Activated T-helper 1 cell treated with anti-CD3 and anti-CD28 coated beads, Interleukin-12 subunit alpha, Interleukin-12 subunit beta, Interleukin-2, Interleukin-4 antibody, amounts not matched to agents 30 ng/mL and 10 ng/mL and 1 ng/mL, durations not matched to agents 14 hours and 24 hours and 36 hours (primary cell): ENCODE results near the gene MAK. TPM values are rescaled to one million over a fixed set of nuclear protein-coding genes. Genes with fewer than 3 reads are reported as not detected.
A peak's percentile ranks its signal among the peaks of the same experiment; 100 is the strongest.
"Not testable (repeated sequence)": the region's sequence is repeated elsewhere in the genome, so short reads cannot be mapped to it uniquely, and the experiment has no call there.

Source experiments
- DNase-seq: peaks from one replicate; pipeline ENCODE4 v3.0.0; 2021; ENCODE audit warnings: low spot score
- H3K27ac Mint-ChIP-seq: one replicate; pipeline ENCODE4 v1.8.0; 2021; ENCODE audit warnings: mild to moderate bottlenecking, mixed read lengths
- H3K27me3 Mint-ChIP-seq: one replicate; pipeline ENCODE4 v1.8.0; 2022; ENCODE audit warnings: mild to moderate bottlenecking, moderate library complexity, mixed read lengths; ENCODE audit not compliant: insufficient read depth
- H3K36me3 Mint-ChIP-seq: one replicate; pipeline ENCODE4 v1.8.0; 2021; ENCODE audit warnings: low read depth, mixed read lengths
- H3K4me1 Mint-ChIP-seq: one replicate; pipeline ENCODE4 v1.8.0; 2021; ENCODE audit warnings: low read depth, mixed read lengths
- H3K4me3 Mint-ChIP-seq: one replicate; pipeline ENCODE4 v1.8.0; 2021; ENCODE audit warnings: mild to moderate bottlenecking, moderate library complexity, mixed read lengths
- H3K9me3 Mint-ChIP-seq: one replicate; pipeline ENCODE4 v1.8.0; 2021; ENCODE audit warnings: mixed read lengths
- intact Hi-C: fragments of 100-400 bp; cut with micrococcal nuclease; formaldehyde crosslinking; loops from one replicate; pipeline ENCODE4 v1.15.1; 2024
- total RNA-seq: library from RNA; stranded (reverse); gene quantifications from 2 replicates; pipeline ENCODE4 v1.2.3, GENCODE V29; 2022

MAK gene
- total RNA-seq, 1 donor from 2014 or later, result 0.67 TPM

DNA sequence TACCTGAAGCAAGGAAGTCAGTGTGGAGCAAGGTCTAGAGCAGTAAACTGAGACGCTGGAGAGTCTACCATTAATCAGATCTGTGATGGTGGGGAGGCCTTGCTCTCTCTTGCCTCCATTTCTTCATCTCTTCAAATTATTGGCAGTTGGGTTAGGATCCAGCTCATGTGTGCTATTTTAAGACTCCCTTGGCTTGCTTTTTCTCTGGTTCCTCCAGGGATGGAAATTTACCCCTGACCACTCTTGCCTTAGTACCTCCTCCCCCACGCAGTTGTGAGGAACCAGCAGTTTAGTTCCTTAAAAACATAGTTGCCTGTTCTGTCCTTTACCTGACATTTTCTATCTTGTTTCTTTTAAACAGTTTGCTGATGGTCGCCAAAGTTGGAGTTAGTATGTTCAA lies 108.1 kb downstream of the MAK start:
- Mint-ChIP-seq H3K36me3 (peaks cover 22% of the 10 kb centered on the region), H3K27me3 (no peaks in the 10 kb centered on the region), H3K27ac (no peak overlapping the region), H3K9me3 (no peaks in the 10 kb centered on the region), H3K4me3 (no peak overlapping the region), H3K4me1 (peaks cover 6% of the 10 kb centered on the region)
- intact Hi-C loops, result no loop called here
- no peak for DNase-seq

DNA sequence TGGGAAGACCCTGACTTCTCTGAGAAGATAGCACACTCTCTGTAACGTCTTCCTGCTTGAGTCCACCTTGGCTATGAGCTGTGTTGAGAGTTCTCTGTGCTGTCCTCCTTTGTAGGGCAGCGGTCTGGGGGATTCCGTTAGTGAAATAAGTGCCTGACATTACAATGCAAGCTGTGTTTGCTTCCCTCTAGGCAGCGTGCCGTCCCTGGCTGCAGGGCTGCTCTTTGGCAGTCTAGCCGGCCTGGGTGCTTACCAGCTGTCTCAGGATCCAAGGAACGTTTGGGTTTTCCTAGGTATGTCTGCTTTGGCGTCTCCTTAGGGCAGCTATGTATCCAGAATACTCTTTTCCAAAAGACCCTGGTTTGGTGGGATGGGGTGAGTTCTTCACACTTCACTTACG lies 112.6 kb downstream of the MAK start:
- H3K9me3 Mint-ChIP-seq, result no peaks in the 10 kb centered on the region
- peaks cover 23% of the 10 kb centered on the region for H3K36me3 Mint-ChIP-seq
- intact Hi-C loops, result no loop called here
- H3K4me3 Mint-ChIP-seq, result no peak overlapping the region
- H3K4me1 Mint-ChIP-seq, result peaks cover 44% of the 10 kb centered on the region
- DNase-seq, result no peak
- no peaks in the 10 kb centered on the region for H3K27me3 Mint-ChIP-seq
- H3K27ac Mint-ChIP-seq, result no peak overlapping the region

DNA sequence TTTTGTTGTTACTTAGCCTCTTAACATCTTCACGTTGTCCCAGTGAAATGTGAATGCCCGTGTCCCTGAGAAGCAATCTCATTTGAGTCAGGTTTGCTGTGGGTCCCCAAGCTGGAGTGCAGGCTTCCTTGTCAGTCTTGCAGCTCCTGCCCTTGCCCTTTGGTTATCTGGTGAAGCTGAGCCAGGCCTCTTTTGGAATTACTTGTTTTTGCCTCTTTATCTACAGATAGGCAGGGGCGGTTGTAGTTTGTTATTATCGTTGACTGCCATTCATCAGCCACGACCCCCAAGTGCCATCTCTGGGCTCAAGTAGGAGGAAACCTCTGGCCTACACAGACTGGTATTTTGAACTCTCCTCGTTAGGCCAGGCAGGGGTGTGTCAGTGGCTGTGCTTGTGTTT lies 113.3 kb downstream of the MAK start:
- Mint-ChIP-seq H3K27me3 (no peaks in the 10 kb centered on the region), H3K36me3 (peaks cover 16% of the 10 kb centered on the region), H3K4me3 (peak overlapping the region; percentile 9), H3K9me3 (no peaks in the 10 kb centered on the region), H3K4me1 (peaks cover 44% of the 10 kb centered on the region), H3K27ac (no peak overlapping the region)
- intact Hi-C loops, result no loop called here
- DNase-seq, result no peak

DNA sequence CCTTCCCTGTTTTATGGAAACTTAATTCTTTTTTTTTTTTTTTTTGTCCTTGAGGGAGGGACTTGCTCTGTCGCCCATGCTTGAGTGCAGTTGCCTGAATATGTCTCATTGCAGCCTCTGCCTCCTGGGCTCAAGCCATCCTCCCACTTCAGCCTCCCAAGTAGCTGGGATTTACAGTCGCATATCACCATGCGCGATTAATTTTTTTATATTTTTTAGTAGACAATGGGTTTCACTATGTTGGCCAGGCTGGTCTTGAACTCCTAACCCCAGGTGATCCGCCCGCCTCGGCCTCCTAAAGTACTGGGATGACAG lies 114.8 kb downstream of the MAK start:
- Mint-ChIP-seq H3K27me3 (no peaks in the 10 kb centered on the region), H3K4me3 (peak overlapping the region; percentile 91), H3K9me3 (peaks cover 6% of the 10 kb centered on the region), H3K36me3 (peaks cover 15% of the 10 kb centered on the region), H3K4me1 (peaks cover 53% of the 10 kb centered on the region), H3K27ac (peak overlapping the region; percentile 93)
- intact Hi-C loops, result loop anchor here (1.0 kb wide), 7 partner anchors 24 to 370 kb away; partner anchors contain the start of genes C6orf52, MAK, PAK1IP1 and SMIM13
- no peak for DNase-seq

DNA sequence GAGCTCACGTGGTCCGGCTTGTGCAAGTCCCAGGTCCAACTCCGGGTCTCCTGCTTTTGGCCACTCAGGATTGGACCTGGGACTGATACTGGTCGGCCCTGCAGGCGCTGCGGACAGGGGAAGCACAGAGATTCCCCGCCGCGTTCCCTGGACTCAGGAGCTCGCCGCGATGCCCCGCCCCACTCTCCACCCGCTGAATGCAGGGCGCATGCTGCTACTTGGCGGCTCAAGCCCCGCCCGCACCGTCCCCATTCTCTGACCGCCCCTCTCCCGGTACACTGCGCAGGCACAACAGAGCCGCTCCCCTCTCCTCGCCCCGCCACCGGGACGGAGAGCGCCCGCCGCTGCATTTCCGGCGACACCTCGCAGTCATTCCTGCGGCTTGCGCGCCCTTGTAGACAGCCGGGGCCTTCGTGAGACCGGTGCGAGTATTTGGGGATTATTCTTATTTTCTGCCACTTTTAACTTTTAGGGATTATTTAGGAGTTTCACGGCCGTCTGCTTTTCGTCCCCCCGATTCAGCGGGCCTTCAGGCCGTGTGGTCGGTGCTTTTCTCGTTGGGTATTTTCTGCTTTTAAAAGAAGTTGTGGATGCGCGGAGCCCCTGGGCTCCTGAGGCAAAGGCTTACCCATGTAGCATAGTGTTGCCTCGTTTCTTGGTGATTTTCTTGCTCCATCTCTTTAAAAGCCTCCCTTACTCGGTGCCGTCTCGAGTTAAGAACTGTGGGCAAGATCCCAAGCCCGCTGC lies 115.3 kb downstream of the MAK start, which contains the start of gene TMEM14C:
TMEM14C (plus strand) TSS at position 251 of the 747 bp plus-strand sequence. CDS start 1,544 bp downstream, outside the sequence.
- DNase-seq, result peak; percentile 88
- intact Hi-C loops, result loop anchor here (1.0 kb wide), 7 partner anchors 24 to 370 kb away; partner anchors contain the start of genes C6orf52, MAK, PAK1IP1 and SMIM13
- peak within 1 kb of the TSS; percentile 93 for H3K27ac Mint-ChIP-seq
- H3K27me3 Mint-ChIP-seq, result no peaks in the 10 kb centered on the region
- H3K4me1 Mint-ChIP-seq, result peaks cover 55% of the 10 kb centered on the region
- peak within 1 kb of the TSS; percentile 91 for H3K4me3 Mint-ChIP-seq
- peaks cover 16% of the 10 kb centered on the region for H3K36me3 Mint-ChIP-seq
- peaks cover 9% of the 10 kb centered on the region for H3K9me3 Mint-ChIP-seq

DNA sequence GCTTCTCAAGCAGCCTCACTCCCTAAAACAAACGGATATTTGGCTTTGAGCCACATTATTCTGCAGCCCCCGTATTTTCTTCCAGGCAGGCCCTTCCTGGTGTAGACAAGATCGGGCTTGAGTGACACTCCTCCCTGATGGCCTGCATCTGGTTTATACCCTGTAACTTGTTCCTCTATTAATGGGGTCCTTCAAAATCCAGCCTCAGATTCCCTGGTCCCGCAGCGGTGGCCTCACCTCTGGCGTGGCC lies 115.8 kb downstream of the MAK start:
- peaks cover 55% of the 10 kb centered on the region for H3K4me1 Mint-ChIP-seq
- intact Hi-C loops, result no loop called here
- peak overlapping the region; percentile 91 for H3K4me3 Mint-ChIP-seq
- H3K9me3 Mint-ChIP-seq, result peaks cover 14% of the 10 kb centered on the region
- DNase-seq, result no peak
- no peaks in the 10 kb centered on the region for H3K27me3 Mint-ChIP-seq
- peak overlapping the region; percentile 93 for H3K27ac Mint-ChIP-seq
- peaks cover 19% of the 10 kb centered on the region for H3K36me3 Mint-ChIP-seq

DNA sequence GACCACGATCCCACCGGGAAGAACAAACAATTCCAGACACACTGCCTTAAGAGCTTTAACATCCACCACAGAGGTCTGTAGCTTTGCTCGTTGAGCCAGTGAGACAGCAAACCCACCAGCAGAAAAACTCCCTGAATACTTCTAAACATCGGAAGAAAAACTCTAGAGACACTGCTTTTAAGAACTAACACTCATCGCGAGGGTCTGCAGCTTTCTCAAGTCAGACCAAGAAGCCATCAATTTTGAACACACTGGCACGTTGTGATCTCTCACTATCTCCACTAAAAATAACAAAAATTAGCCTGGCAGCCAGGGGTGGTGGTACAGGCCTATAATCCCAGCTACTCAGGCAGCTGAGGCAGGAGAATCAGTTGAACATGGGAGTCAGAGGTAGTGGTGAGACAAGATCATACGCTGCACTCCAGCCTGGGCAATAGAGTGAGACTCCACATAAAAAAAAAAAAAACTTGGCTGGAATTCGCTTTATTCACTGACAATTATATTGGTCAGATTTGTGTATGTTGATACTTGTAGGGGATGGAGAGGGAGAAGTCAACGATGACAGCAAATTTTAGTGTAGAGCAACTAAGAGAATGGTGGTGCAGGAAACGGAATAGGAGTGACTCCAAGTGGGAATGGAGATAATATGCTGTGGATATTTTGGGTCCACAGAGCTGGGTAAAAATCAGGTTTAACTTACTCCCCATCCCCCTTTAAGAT lies 116.3 kb downstream of the MAK start:
- no peaks in the 10 kb centered on the region for H3K27me3 Mint-ChIP-seq
- H3K36me3 Mint-ChIP-seq, result peaks cover 18% of the 10 kb centered on the region
- peaks cover 14% of the 10 kb centered on the region for H3K9me3 Mint-ChIP-seq
- no peak for DNase-seq
- H3K4me1 Mint-ChIP-seq, result peaks cover 55% of the 10 kb centered on the region
- intact Hi-C loops, result no loop called here
- peak overlapping the region; percentile 93 for H3K27ac Mint-ChIP-seq
- H3K4me3 Mint-ChIP-seq, result peak overlapping the region; percentile 91

DNA sequence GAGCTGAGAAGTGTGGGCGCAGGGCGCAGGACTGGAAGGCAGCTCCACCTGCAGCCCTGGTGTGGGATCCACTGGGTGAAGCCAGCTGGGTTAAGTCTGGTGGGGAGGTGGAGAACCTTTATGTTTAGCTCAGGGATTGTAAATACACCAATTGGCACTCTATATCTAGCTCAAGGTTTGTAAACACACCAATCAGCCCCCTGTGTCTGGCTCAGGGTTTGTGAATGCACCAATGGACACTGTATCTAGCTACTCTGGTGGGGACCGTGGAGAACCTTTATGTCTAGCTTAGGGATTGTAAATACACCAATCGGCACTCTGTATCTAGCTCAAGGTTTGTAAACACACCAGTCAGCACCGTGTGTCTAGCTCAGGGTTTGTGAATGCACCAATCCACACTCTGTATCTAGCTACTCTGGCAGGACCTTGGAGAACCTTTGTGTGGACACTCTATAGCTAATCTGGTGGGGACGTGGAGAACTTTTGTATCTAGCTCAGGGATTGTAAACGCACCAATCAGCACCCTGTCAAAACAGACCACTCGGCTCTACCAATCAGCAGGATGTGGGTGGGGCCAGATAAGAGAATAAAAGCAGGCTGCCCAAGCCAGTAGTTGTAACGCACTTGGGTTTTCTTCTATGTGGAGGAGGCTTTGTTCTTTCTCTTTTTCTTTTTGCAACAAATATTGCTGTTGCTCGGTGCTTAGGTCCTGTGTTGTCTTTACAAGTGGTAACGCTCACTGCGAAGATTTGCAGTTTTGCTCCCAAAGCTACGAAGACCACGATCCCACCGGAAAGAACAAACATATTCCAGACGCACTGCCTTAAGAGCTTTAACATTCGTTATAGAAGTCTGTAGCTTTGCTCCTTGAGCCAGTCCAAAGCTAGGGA lies 117.1 kb downstream of the MAK start:
- H3K36me3 Mint-ChIP-seq, result peaks cover 16% of the 10 kb centered on the region
- peak overlapping the region; percentile 91 for H3K4me3 Mint-ChIP-seq
- peak overlapping the region; percentile 93 for H3K27ac Mint-ChIP-seq
- peaks cover 14% of the 10 kb centered on the region for H3K9me3 Mint-ChIP-seq
- peaks cover 55% of the 10 kb centered on the region for H3K4me1 Mint-ChIP-seq
- DNase-seq, intact Hi-C loops, H3K27me3 Mint-ChIP-seq: not testable (repeated sequence)

DNA sequence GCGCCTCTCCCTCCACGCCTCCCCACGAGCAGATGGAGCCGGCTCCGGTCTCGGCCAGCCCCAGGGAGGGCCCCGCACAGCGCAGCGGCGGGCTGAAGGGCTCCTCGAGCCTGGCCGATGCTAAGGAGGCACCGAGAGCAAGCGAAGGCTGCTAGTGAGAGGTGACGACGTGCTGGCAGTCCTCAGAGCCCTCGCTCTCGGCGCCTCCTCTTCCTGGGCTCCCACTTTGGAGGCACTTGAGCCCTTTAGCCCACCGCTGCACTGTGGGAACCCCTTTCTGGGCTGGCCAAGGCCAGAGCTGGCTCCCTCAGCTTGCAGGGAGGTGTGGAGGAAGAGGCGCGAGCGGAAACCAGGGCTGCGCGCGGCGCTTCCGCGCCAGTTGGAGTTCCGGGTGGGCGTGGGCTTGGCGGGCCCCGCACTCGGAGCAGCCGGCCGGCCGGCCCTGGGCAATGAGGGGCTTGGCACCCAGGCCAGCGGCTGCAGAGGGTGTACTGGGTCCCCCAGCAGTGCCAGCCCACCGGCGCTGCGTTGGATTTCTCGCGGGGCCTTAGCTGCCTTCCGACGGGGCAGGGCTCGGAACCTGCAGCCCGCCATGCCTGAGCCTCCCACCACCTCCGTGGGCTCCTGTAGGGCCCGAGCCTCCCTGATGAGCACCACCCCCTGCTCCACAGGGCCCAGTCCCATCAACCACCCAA lies 117.9 kb downstream of the MAK start:
- Mint-ChIP-seq H3K36me3 (peaks cover 12% of the 10 kb centered on the region), H3K9me3 (peaks cover 14% of the 10 kb centered on the region), H3K27me3 (no peaks in the 10 kb centered on the region), H3K27ac (peak overlapping the region; percentile 93), H3K4me3 (peak overlapping the region; percentile 91), H3K4me1 (peaks cover 51% of the 10 kb centered on the region)
- peak; percentile 63 for DNase-seq
- intact Hi-C loops, result no loop called here

DNA sequence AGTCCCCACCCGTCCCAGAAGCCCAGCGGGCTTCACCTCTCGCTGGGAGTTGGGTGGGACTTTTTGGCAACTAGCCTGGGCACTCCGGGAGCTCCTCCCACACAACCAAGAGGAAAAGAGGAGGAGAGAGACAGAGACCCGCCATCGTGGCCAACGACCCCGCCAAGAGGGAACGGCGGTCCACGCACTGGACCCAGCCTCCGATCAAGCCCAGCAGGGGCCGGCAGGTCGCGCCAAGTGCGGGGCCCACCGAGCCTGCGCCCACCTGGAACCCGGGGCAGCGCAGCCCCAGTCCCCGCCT lies 118.4 kb downstream of the MAK start:
- peaks cover 14% of the 10 kb centered on the region for H3K9me3 Mint-ChIP-seq
- intact Hi-C loops, result no loop called here
- H3K4me1 Mint-ChIP-seq, result peaks cover 47% of the 10 kb centered on the region
- peaks cover 9% of the 10 kb centered on the region for H3K36me3 Mint-ChIP-seq
- peak overlapping the region; percentile 86 for H3K27ac Mint-ChIP-seq
- H3K27me3 Mint-ChIP-seq, result no peaks in the 10 kb centered on the region
- peak overlapping the region; percentile 89 for H3K4me3 Mint-ChIP-seq
- DNase-seq, result no peak

DNA sequence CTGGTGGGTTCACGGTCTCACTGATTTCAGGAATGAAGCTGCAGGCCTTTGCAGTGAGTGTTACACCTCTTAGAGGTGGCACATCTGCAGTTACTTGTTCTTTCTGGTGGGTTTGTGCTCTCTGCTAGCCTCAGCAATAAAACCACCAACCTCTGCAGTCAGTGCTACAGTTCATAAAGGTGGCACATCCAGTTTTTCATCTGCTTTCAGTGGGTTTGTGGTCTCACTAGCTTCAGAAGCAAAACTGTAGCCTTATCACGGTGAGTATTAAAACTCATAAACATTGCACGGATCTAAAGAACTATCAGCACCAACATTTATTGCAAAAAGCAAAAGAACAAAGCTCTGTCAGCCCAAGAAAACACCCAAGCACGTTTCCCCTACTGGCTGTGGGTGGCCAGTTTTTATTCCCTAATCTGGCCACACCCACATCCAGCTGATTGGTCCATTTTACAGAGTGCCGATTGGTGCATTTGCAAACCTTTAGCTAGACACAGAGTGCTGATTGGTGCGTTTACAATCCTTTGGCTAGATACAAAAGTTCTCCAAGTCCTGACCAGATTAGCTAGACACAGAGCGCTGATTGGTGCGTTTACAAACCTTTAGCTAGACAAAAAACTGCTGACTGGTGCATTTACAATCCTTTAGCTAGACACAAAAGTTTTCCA lies 118.9 kb downstream of the MAK start:
- Mint-ChIP-seq H3K27ac (peak overlapping the region; percentile 86), H3K27me3 (no peaks in the 10 kb centered on the region), H3K9me3 (peaks cover 14% of the 10 kb centered on the region), H3K4me3 (peak overlapping the region; percentile 89), H3K36me3 (peaks cover 9% of the 10 kb centered on the region), H3K4me1 (peaks cover 49% of the 10 kb centered on the region)
- intact Hi-C loops, result no loop called here
- DNase-seq, result peak; percentile 45

DNA sequence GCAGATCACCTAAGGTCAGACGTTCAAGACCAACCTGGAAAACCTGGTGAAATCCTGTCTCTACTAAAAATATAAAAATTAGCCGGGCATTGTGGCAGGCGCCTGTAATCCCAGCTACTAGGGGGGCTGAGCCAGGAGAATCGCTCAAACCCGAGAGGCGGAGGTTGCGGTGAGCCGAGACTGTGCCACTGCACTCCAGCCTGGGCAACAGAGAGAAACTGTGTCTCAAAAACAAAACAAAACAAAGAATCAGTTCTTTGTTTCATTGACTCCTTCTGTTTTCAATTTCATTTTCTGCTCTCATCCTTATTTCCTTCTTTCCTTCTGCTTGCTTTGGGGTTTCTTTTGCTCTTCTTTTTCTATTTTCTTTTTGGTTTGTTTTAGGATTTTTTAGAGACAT lies 124.4 kb downstream of the MAK start:
- intact Hi-C loops, result no loop called here
- DNase-seq, result no peak
- peaks cover 11% of the 10 kb centered on the region for H3K9me3 Mint-ChIP-seq
- H3K27ac Mint-ChIP-seq, result no peak overlapping the region
- H3K4me1 Mint-ChIP-seq, result peaks cover 24% of the 10 kb centered on the region
- H3K36me3 Mint-ChIP-seq, result peaks cover 21% of the 10 kb centered on the region
- no peaks in the 10 kb centered on the region for H3K27me3 Mint-ChIP-seq
- no peak overlapping the region for H3K4me3 Mint-ChIP-seq
